Heart right ventricle (tissue), 16 donors: ENCODE measurements around the gene DIAPH3. TPM values are rescaled to one million over a fixed set of nuclear protein-coding genes. Genes with fewer than 3 reads are reported as not detected.

Source experiments
- ATAC-seq, 8 donors: fragments of 200-7000 bp; cut with Tn5 transposase; one replicate each; pipeline ENCODE4 v1.9.1; 2020; ENCODE audit warnings: mild to moderate bottlenecking in 8 of 8, moderate library complexity in 8 of 8, moderate number of reproducible peaks in 1 of 8
- DNase-seq, 2 donors: peaks; one replicate each; pipeline ENCODE4 v3.0.0-alpha.2; 2020
- H3K27ac ChIP-seq, 10 donors: fragments of 200-600 bp; sonication (generic) in 2 of 10; one replicate each; pipeline versions ENCODE4 v1.5.0 to v1.8.0; 2020 to 2022; ENCODE audit warnings: mild to moderate bottlenecking in 3 of 10
- H3K27me3 ChIP-seq, 7 donors: fragments of 200-600 bp; one replicate each; pipeline ENCODE4 v1.8.0; 2021 to 2022; ENCODE audit warnings: mild to moderate bottlenecking in 2 of 7
- H3K36me3 ChIP-seq, 9 donors: fragments of 200-600 bp; sonication (generic) in 1 of 9; one replicate each; pipeline versions ENCODE4 v1.5.0 to v1.8.0; 2020 to 2022; ENCODE audit warnings: mild to moderate bottlenecking in 2 of 9
- H3K4me1 ChIP-seq, 9 donors: fragments of 200-600 bp; sonication (generic) in 1 of 9; one replicate each; pipeline versions ENCODE4 v1.5.0 to v1.8.0; 2020 to 2022; ENCODE audit warnings: mild to moderate bottlenecking in 4 of 9
- H3K4me3 ChIP-seq, 10 donors: fragments of 200-600 bp; sonication (generic) in 2 of 10; one replicate each; pipeline versions ENCODE4 v1.5.0 to v1.8.0; 2020 to 2022; ENCODE audit warnings: mild to moderate bottlenecking in 7 of 10, moderate library complexity in 2 of 10
- H3K9me3 ChIP-seq, 11 donors: fragments of 200-600 bp in 10 of 11; sonication (generic) in 2 of 11; one replicate each; pipeline versions ENCODE4 v1.5.0 to v1.8.0; 2013 to 2022; ENCODE audit warnings: mild to moderate bottlenecking in 2 of 11, control low read depth in 1 of 11, moderate library complexity in 1 of 11
- WGBS, 2 donors: extraction: QIAGEN DNeasy Blood & Tissue Kit; methylation state at CpG; one replicate each; pipeline ENCODE4 v1.1.7; 2013; ENCODE audit warnings: inconsistent platforms in 1 of 2; 5-methylcytosine and 5-hydroxymethylcytosine counted together
- intact Hi-C, 10 donors: fragments of 100-400 bp; cut with DNase I; formaldehyde crosslinking; loops; one replicate each; pipeline versions ENCODE4 v1.11.1 to v1.14.2; 2022
- polyA plus RNA-seq, 2 donors: library from polyadenylated mRNA; stranded (reverse); fragments of 200-250 nt; gene quantifications; one replicate each; pipeline ENCODE4 v1.2.3, GENCODE V29; 2013
- total RNA-seq, 10 donors: library from RNA; stranded (reverse); fragmentation: NEBNext Ultra II Directional in 3 of 10; extraction: Animal tissue kit (Norgen Biotek cat#: 25700) in 3 of 10; gene quantifications; one replicate each; pipeline versions ENCODE4 v1.2.1 to v1.2.4, GENCODE V29; 2021 to 2023
- TF ChIP-seq, protein P1 (sequence below), 9 donors: fragments of 200-600 bp; sonication (generic) in 2 of 9; IDR thresholded peaks; one replicate each; pipeline versions ENCODE4 v1.5.0 to v1.8.0; 2021 to 2022; ENCODE audit warnings: antibody characterized with exemption in 9 of 9, mild to moderate bottlenecking in 5 of 9, moderate library complexity in 1 of 9
- donor health status: Arrhythmogenic right ventricular cardiomyopathy.
- donor health status: ischemic (EF 13 %, LVEDD 7.1; RV severe dilation, severe dysfunction).
- donor health status: healthy with polysubstance abuse.
- donor health status: DM: no; HTN: yes; CAD: no.
- donor health status: DM: no; HTN: no; CAD: no.
- donor health status: ischemic (EF 25% LVEDD 6.9; RV normal size, moderate dysfunction).
- donor health status: ischemic (EF 25% LVEDD 5.7; RV mildly dilated, moderate dysfunction).
- donor health status: healthy.
- donor health status: DM: yes; HTN: yes; CAD: no.
- donor health status: Ischemic cardiomyopathy.
- donor health status: ischemic (EF 35%, LVEDD 5.7; RV mildly dilated, moderate dysfunction).
- donor health status: nonischemic (EF 11% LVEDD 7.7; RV severe dilation, severe dysfunction).
- donor health status: DM: yes; HTN: yes; CAD: no.
- donor health status: PGD.
- donor health status: ischemic (EF 29% LVEDD 5.4; RV normal size, mild dysfunction).
- donor health status: nonischemic (EF 23%, LVEDD 6.1; RV moderate dilation, normal function).

Gene DIAPH3
- total and polyA plus RNA-seq, 12 donors: 0.04 to 2.2 (median 0.19) TPM

DNA sequence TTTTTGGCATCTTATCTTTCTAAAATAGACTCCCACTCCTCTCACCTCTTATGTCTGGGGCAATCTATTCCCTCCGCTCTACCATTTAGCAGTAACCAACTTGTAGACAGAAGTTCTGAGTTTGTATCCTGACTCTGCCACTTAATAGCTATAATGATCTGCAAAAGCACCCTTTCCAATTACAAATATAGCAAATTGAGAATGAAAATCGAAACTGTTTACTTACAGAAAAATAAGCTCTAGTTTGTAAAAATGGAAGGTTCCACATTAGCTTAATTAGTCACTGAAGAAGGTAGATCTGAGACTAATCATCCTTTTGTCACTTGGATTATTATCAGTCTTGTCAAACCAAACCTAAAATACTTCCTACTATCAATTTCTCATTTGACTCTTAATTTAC is 409.3 kb downstream of the DIAPH3 start:
- 94 to 95% methylated on average over 2 of the region's 2 CpGs for WGBS, 2 donors
- TF ChIP-seq, protein P1, sequence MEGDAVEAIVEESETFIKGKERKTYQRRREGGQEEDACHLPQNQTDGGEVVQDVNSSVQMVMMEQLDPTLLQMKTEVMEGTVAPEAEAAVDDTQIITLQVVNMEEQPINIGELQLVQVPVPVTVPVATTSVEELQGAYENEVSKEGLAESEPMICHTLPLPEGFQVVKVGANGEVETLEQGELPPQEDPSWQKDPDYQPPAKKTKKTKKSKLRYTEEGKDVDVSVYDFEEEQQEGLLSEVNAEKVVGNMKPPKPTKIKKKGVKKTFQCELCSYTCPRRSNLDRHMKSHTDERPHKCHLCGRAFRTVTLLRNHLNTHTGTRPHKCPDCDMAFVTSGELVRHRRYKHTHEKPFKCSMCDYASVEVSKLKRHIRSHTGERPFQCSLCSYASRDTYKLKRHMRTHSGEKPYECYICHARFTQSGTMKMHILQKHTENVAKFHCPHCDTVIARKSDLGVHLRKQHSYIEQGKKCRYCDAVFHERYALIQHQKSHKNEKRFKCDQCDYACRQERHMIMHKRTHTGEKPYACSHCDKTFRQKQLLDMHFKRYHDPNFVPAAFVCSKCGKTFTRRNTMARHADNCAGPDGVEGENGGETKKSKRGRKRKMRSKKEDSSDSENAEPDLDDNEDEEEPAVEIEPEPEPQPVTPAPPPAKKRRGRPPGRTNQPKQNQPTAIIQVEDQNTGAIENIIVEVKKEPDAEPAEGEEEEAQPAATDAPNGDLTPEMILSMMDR (IDR thresholded peaks at IDR 0.05): no peak
- Histone ChIP-seq H3K9me3 (no peaks in the 10 kb centered on the region), H3K27me3 (no peaks in the 10 kb centered on the region), H3K4me1 (peaks cover 0 to 4% (median 0%) of the 10 kb centered on the region in 9 donors), H3K27ac (no peak overlapping the region), H3K36me3 (no peaks in the 10 kb centered on the region), H3K4me3 (no peak overlapping the region)
- DNase-seq (no peak), ATAC-seq (no peak)
- intact Hi-C loops: no loop called here

DNA sequence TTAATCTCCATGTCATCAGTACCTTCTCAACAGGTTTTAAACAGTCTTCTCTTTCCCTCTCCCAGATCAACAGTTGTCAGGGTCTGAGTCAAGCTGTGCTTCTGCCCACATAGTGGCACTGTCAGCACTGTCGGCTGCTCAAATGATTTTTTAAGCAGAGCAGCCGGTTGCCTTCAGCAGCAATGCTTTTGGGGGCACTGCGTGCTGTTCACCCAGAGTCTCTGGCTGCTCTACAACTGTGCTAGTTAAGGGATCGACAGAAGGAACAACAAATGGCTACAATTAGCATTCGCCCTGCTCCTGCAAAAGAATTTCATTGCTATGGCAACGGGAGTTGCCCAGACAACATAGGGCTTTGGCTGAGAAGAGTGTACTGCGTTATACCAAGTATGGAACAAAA is 412.9 kb downstream of the DIAPH3 start:
- ATAC-seq (peak in 4 of 8 donors; percentile 27 to 41 (median 32)), DNase-seq (no peak)
- Histone ChIP-seq H3K27ac (no peak overlapping the region), H3K4me1 (peaks cover 0 to 4% (median 0%) of the 10 kb centered on the region in 9 donors), H3K27me3 (no peaks in the 10 kb centered on the region), H3K9me3 (no peaks in the 10 kb centered on the region), H3K4me3 (peak overlapping the region in 2 of 10 donors; percentile 18 to 22), H3K36me3 (no peaks in the 10 kb centered on the region)
- TF ChIP-seq, protein P1 (IDR thresholded peaks at IDR 0.05): no peak
- WGBS, 2 donors: 24 to 35% methylated on average over 7 of the region's 7 CpGs
- intact Hi-C loops: no loop called here

DNA sequence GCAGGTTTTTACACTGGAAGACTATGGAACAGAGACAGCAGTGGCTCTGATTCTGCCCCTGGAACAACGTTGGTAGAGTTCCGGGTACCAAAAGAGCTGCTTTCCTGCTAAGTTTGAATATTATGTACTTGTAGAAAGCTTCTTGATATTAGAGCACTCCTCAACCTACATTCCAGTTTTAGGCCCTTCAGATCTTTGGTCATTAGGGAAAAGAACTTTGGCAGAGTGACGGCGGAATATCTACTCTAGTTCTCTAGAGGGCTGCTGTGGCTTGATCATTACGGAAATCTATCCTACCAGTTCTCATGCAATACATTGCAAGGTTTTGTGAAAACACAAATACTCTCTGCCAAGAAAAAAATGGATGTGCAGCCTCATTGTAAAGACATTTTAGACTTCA is 415.7 kb downstream of the DIAPH3 start:
- TF ChIP-seq, protein P1 (IDR thresholded peaks at IDR 0.05): no peak
- WGBS, 2 donors: 81 to 89% methylated on average over 5 of the region's 5 CpGs
- H3K27me3 ChIP-seq: no peaks in the 10 kb centered on the region
- H3K9me3 ChIP-seq: no peaks in the 10 kb centered on the region
- H3K27ac ChIP-seq: no peak overlapping the region
- DNase-seq (no peak), ATAC-seq (no peak)
- no peak overlapping the region for H3K4me3 ChIP-seq
- H3K4me1 ChIP-seq: peaks cover 0 to 4% (median 0%) of the 10 kb centered on the region in 9 donors
- no peaks in the 10 kb centered on the region for H3K36me3 ChIP-seq
- intact Hi-C loops: no loop called here

DNA sequence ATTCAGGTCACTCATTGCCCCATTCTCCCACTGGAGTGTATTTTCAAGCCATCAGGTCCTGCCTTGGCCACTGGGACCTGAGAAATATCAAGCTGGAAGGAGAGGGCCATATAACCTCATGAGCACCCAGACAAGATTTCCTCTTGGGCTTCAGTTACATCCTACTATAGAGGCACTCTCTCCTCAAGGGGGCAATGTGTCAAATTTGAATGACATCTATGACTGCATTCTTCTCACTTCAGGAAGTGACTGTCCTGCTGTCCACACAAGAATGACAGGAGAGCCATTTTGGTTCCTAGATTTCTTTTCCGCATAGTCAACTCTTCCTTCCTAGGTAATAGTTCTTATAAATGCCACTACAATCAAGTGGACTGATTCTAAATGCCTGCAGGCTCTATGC is 416.2 kb downstream of the DIAPH3 start:
- Histone ChIP-seq H3K4me3 (no peak overlapping the region), H3K27ac (no peak overlapping the region), H3K4me1 (peaks cover 0 to 4% (median 0%) of the 10 kb centered on the region in 9 donors), H3K27me3 (no peaks in the 10 kb centered on the region), H3K9me3 (no peaks in the 10 kb centered on the region), H3K36me3 (no peaks in the 10 kb centered on the region)
- intact Hi-C loops: no loop called here
- 100% methylated on average over 1 of the region's 1 CpG for WGBS, 2 donors
- no peak for DNase-seq
- TF ChIP-seq, protein P1 (IDR thresholded peaks at IDR 0.05): no peak
- ATAC-seq: no peak
